Muscle layer of colon (tissue), 2 donors: Measurements from ENCODE around the gene SDK2.
"Not testable (repeated sequence)": the region's sequence is repeated elsewhere in the genome, so short reads cannot be mapped to it uniquely, and the experiment has no call there.

Experiments
- H3K27ac ChIP-seq: one replicate; pipeline ENCODE4 v1.7.0; 2013; ENCODE audit warnings: low read depth, mild to moderate bottlenecking, low read length, moderate library complexity
- H3K27me3 ChIP-seq, 2 donors: one replicate each; pipeline ENCODE4 v1.7.0; 2013; ENCODE audit warnings: low read length in 2 of 2, mild to moderate bottlenecking in 2 of 2; ENCODE audit not compliant: insufficient read depth in 2 of 2, control insufficient read depth in 1 of 2
- H3K36me3 ChIP-seq: one replicate; pipeline ENCODE4 v1.7.0; 2013; ENCODE audit warnings: mild to moderate bottlenecking, low read length; ENCODE audit not compliant: insufficient read depth
- H3K4me1 ChIP-seq: one replicate; pipeline ENCODE4 v1.7.0; 2013; ENCODE audit warnings: mild to moderate bottlenecking, low read length; ENCODE audit not compliant: insufficient read depth
- H3K4me3 ChIP-seq, 2 donors: one replicate each; pipeline ENCODE4 v1.7.0; 2013; ENCODE audit warnings: low read length in 2 of 2, low read depth in 1 of 2, mild to moderate bottlenecking in 1 of 2, moderate library complexity in 1 of 2
- H3K9ac ChIP-seq: one replicate; pipeline ENCODE4 v1.7.0; 2013; ENCODE audit warnings: low read length
- H3K9me3 ChIP-seq: one replicate; pipeline ENCODE4 v1.7.0; 2013; ENCODE audit warnings: mild to moderate bottlenecking, low read length
- donor health status: abdominal sarcoma.
- donor health status: Adenocarcinoma of cecum.

SDK2 gene

GRCh38 chr17:73386561-73386960, 257.7 kb downstream of the SDK2 start:
- no peak overlapping the region for H3K9ac ChIP-seq
- no peaks in the 10 kb centered on the region for H3K4me1 ChIP-seq
- no peaks in the 10 kb centered on the region for H3K9me3 ChIP-seq
- no peaks in the 10 kb centered on the region for H3K36me3 ChIP-seq
- H3K4me3 ChIP-seq = no peak overlapping the region
- no peaks in the 10 kb centered on the region for H3K27me3 ChIP-seq
- no peak overlapping the region for H3K27ac ChIP-seq

DNA sequence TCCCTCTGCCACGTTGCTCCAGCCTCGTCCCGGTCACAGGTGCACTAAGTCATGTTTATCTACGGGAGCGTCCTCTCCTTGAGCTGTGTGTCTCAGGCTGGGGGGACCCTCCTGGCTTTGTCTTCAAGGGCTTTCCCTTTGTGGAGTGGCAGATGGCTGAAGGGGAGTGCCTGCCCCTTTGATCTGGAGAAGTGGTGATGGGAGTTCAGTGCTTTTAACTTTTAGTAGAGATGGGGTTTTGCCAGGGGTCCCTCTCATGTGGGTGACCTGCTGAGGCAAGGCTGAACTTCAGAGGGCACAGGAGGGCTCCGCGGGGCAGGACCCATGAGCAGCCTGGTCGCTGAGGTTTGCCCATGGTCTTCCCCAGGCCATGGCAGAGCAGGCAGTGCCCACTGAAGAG, 259.3 kb downstream of the SDK2 start:
- Histone ChIP-seq H3K4me1 (no peaks in the 10 kb centered on the region), H3K9ac (no peak overlapping the region), H3K36me3 (no peaks in the 10 kb centered on the region), H3K4me3 (no peak overlapping the region), H3K9me3 (no peaks in the 10 kb centered on the region), H3K27me3 (no peaks in the 10 kb centered on the region), H3K27ac (no peak overlapping the region)

DNA sequence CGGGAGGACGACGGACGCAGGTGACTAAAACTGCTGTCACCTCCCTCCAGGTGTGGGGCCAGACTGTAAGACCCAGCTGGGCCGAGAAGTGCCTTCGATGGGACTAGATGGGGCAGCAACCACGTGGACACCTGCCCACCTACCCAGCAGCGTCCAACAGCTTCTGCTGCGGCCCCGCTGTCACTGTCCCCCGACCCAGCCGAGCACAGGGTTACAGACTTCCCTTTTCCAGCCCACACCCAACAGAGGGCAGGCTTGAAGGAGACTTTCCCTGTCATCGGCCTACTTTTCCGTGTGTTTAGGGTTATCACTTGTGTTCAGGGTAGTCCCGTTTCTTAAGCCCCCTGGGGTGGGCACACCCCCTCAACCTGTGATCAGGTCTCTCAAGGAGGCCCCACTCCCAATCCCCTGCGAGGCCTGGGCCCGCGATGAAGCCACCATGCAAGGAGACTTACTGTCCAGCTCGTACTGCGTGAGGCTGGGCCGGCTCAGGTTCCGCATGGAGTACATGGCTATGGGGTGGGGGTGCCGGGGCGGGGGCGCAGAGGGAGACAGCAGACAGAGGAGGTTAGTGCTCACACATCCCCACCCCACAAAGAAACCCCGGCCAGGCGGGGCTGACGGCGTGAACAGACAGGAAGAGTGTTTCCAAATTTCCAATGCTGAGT, 263.7 kb downstream of the SDK2 start:
- H3K9ac ChIP-seq = no peak overlapping the region
- no peaks in the 10 kb centered on the region for H3K27me3 ChIP-seq
- no peak overlapping the region for H3K4me3 ChIP-seq
- no peaks in the 10 kb centered on the region for H3K36me3 ChIP-seq
- H3K27ac ChIP-seq = no peak overlapping the region
- H3K4me1 ChIP-seq = no peaks in the 10 kb centered on the region
- no peaks in the 10 kb centered on the region for H3K9me3 ChIP-seq

- H3K9ac ChIP-seq = no peak overlapping the region
- no peaks in the 10 kb centered on the region for H3K27me3 ChIP-seq
- no peaks in the 10 kb centered on the region for H3K4me1 ChIP-seq
- no peaks in the 10 kb centered on the region for H3K36me3 ChIP-seq
- H3K27ac ChIP-seq = no peak overlapping the region
- H3K4me3 ChIP-seq = no peak overlapping the region
- no peaks in the 10 kb centered on the region for H3K9me3 ChIP-seq
Measured at GRCh38 chr17:73379826-73380225, 264.4 kb downstream of the SDK2 start.

DNA sequence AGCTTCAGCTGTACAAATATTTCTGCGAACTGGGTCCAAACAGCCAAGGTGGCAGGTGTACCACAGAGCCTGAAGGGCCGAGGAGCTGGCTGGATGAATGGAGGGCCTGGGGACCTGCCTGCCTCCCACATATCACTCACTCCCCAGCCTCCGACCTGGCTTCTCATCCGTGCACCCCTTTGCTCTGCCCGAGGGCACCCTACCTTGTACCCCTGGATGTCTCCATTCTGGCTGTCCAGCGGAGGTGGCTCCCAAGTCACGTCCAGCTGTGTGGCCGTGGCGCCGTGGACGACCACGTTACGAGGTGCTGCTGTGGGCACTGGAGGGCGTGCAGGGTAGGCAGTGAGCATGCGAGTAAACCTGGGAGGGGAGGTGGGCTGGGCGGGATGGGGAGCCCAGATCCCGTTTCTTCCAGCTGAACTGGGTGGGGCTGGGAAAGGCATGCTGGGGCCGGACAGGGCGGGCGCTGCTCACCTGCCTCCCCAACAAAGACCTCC, 265.2 kb downstream of the SDK2 start:
- H3K36me3 ChIP-seq = no peaks in the 10 kb centered on the region
- no peaks in the 10 kb centered on the region for H3K4me1 ChIP-seq
- H3K9me3 ChIP-seq = no peaks in the 10 kb centered on the region
- H3K27me3 ChIP-seq = no peaks in the 10 kb centered on the region
- no peak overlapping the region for H3K9ac ChIP-seq
- no peak overlapping the region for H3K4me3 ChIP-seq
- H3K27ac ChIP-seq = no peak overlapping the region

GRCh38 chr17:73376636-73377035, 267.6 kb downstream of the SDK2 start:
- no peaks in the 10 kb centered on the region for H3K36me3 ChIP-seq
- H3K9ac ChIP-seq = no peak overlapping the region
- H3K27ac ChIP-seq = no peak overlapping the region
- no peak overlapping the region for H3K4me3 ChIP-seq
- no peaks in the 10 kb centered on the region for H3K27me3 ChIP-seq
- no peaks in the 10 kb centered on the region for H3K9me3 ChIP-seq
- H3K4me1 ChIP-seq = no peaks in the 10 kb centered on the region

DNA sequence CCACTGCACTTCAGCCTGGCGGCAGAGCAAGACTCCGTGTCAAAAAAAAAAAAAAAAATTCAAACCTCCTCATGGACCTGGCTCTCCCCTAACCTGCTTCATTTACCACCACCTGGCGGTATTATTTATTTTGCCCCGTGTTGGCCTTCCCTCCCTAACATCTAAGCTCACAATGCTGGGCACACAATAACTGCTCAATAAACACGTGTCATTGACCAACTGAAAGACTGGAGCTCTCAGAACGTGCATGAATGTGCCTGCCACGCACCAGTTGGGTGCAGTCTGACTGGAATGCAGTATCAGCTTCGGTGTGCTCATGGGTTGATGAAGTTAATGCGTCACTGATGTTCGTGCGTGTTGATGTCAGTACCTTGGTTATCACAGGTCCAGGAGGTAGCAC, 268.1 kb downstream of the SDK2 start:
- Histone ChIP-seq H3K27me3 (no peaks in the 10 kb centered on the region), H3K4me3 (no peak overlapping the region), H3K9me3 (no peaks in the 10 kb centered on the region), H3K4me1 (no peaks in the 10 kb centered on the region), H3K36me3 (no peaks in the 10 kb centered on the region), H3K27ac (no peak overlapping the region), H3K9ac (no peak overlapping the region)

DNA sequence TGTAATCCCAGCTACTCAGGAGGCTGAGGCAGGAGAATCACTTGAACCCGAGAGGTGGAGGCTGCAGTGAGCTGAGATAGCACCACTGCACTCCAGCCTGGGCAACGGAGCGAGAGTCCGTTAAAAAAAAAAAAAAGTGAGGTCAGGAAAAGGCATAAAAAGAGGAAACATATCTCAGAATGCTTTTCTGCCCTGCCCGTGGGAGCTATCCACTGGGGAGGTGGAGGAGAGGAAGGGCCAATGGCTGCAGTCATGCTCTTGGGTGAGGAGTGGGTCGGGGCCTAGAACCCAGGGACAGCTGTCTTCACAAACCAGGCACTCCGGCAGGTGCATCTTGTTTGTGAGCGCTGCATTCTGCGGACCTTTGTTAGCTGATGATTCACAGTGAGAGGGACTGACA, 272.4 kb downstream of the SDK2 start:
- Histone ChIP-seq H3K27ac (no peak overlapping the region), H3K36me3 (no peaks in the 10 kb centered on the region), H3K27me3 (no peaks in the 10 kb centered on the region), H3K9ac (no peak overlapping the region), H3K4me1 (no peaks in the 10 kb centered on the region), H3K4me3 (no peak overlapping the region), H3K9me3 (no peaks in the 10 kb centered on the region)

- no peaks in the 10 kb centered on the region for H3K9me3 ChIP-seq
- no peaks in the 10 kb centered on the region for H3K4me1 ChIP-seq
- no peaks in the 10 kb centered on the region for H3K36me3 ChIP-seq
- H3K4me3 ChIP-seq = no peak overlapping the region
- H3K9ac ChIP-seq = no peak overlapping the region
- H3K27me3 ChIP-seq = no peaks in the 10 kb centered on the region
- no peak overlapping the region for H3K27ac ChIP-seq
Measured at GRCh38 chr17:73371285-73371684, 273.0 kb downstream of the SDK2 start.

DNA sequence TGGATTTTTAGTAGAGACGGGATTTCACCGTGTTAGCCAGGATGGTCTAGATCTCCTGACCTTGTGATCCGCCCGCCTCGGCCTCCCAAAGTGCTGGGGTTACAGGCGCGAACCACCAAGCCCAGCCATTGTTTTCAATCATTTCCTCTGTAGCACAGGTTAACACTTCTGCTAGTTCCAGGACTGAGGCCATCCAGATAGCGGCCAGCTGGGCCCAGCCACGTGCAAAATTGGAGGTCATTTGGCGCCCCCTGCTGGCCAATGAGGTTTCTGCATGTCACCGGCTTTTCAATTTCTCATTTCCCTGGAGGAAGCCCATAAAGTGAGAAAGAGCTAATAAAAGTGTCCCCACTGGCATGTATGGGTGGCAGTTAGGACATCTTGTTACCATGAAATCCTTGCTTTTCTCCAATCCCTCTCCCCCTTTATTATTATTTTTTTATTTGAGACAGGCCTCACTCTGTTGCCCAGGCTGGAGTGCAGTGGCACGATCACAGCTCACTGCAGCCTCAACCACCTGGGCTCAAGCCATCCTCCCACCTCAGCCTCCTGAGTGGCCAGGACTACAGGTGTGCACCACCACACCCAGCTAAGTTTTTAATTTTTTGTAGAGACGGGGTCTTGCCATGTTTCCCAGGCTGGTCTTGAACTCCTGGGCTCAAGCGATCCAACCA, 274.3 kb downstream of the SDK2 start:
- not testable (repeated sequence) for H3K27me3 ChIP-seq, H3K9me3 ChIP-seq, H3K4me3 ChIP-seq, H3K4me1 ChIP-seq, H3K27ac ChIP-seq, H3K36me3 ChIP-seq, H3K9ac ChIP-seq

DNA sequence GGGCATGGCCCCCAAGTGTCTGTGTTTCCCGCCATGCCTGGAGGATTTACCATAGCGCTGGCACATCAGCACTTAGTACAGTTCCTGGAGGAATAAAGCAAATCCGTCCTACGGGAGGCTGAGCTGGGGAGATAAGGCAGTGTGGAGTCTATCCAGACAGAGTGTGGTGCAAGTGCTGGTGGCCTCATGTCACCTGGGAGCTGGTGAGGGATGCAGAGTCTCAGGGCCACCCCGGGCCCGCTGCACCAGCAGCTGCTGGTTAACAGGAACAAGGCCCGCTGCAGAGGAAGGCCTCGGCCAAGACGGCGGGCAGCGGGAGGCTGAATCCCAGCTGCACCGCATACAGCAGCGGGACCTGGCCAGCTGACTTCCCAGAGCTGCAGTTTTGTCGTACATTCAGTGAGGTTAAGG, 275.1 kb downstream of the SDK2 start:
- Histone ChIP-seq H3K9me3 (no peaks in the 10 kb centered on the region), H3K27me3 (no peaks in the 10 kb centered on the region), H3K9ac (no peak overlapping the region), H3K36me3 (no peaks in the 10 kb centered on the region), H3K4me1 (peaks cover 8% of the 10 kb centered on the region), H3K4me3 (no peak overlapping the region), H3K27ac (no peak overlapping the region)

DNA sequence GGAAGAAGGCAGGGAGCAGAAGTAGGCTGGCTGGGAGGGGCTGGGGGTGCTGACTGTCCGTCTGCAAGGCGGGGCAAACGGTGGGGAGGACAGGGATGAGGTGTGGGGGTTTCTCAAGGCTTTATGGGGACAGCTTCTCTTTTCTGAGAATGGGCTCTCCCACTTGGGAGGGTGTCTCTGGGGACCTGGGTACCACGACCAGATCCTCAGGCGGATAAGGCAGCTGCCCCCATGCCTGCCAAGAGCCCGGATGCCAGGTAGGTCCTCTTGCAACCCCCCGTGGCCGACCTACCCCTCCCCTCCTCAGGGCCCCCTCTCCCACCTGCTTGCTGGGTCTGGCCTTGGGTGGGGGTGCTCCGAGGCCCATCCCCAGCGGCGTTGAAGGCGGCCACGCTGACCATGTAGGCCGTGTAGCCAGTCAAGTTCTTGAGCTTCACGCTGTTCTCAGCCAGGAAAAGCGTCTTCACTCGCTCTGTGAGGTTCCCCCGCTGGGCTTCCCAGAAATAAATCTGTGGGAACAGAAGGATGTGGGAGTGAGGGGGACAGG, 276.1 kb downstream of the SDK2 start:
- Histone ChIP-seq H3K4me1 (peaks cover 8% of the 10 kb centered on the region), H3K27ac (no peak overlapping the region), H3K36me3 (no peaks in the 10 kb centered on the region), H3K27me3 (no peaks in the 10 kb centered on the region), H3K9ac (no peak overlapping the region), H3K4me3 (no peak overlapping the region), H3K9me3 (no peaks in the 10 kb centered on the region)
